Measurements from ENCODE around the gene TYW1B.
"Not testable (repeated sequence)": the region's sequence is repeated elsewhere in the genome, so short reads cannot be mapped to it uniquely, and the experiment has no call there.

- not testable (repeated sequence) for TF ChIP-seq CTCF (conservative IDR thresholded peaks at IDR 0.05 in 1 of 2, IDR thresholded peaks at IDR 0.05 in 1 of 2; ENCODE audit: low read depth in 1 of 2, low read length in 2 of 2); EZH2 (IDR thresholded peaks at IDR 0.05; ENCODE audit: low read length, missing control alignments)
These were observed 223.0 kb downstream of the TYW1B start for GRCh38 chr7:72604771-72605611.

All from fibroblast of lung (primary cell).